IPS-18c (cell line): ENCODE measurements around the gene SLC22A3.
"Not testable (repeated sequence)": the region's sequence is repeated elsewhere in the genome, so short reads cannot be mapped to it uniquely, and the experiment has no call there.

Source experiments
- H3K4me3 ChIP-seq: 2 replicates; pipeline ENCODE4 v1.7.0; 2013; ENCODE audit warnings: low read depth, mild to moderate bottlenecking, low read length, moderate library complexity; ENCODE audit not compliant: insufficient read depth
- H3K9me3 ChIP-seq: one replicate; pipeline ENCODE4 v1.6.1; 2013; ENCODE audit warnings: mild to moderate bottlenecking, low read length, moderate library complexity; ENCODE audit not compliant: control insufficient read depth, insufficient read depth

SLC22A3 gene, protein sequence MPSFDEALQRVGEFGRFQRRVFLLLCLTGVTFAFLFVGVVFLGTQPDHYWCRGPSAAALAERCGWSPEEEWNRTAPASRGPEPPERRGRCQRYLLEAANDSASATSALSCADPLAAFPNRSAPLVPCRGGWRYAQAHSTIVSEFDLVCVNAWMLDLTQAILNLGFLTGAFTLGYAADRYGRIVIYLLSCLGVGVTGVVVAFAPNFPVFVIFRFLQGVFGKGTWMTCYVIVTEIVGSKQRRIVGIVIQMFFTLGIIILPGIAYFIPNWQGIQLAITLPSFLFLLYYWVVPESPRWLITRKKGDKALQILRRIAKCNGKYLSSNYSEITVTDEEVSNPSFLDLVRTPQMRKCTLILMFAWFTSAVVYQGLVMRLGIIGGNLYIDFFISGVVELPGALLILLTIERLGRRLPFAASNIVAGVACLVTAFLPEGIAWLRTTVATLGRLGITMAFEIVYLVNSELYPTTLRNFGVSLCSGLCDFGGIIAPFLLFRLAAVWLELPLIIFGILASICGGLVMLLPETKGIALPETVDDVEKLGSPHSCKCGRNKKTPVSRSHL

GRCh38 chr6:160348223-160349019 is at the start of gene SLC22A3:
TSS of gene SLC22A3 (plus strand) at chr6:160348378. CDS start at chr6:160348420, 42 bp downstream.
- H3K4me3 ChIP-seq, result peak within 1 kb of the TSS; percentile 36
- peaks cover 2% of the 10 kb centered on the region for H3K9me3 ChIP-seq

DNA sequence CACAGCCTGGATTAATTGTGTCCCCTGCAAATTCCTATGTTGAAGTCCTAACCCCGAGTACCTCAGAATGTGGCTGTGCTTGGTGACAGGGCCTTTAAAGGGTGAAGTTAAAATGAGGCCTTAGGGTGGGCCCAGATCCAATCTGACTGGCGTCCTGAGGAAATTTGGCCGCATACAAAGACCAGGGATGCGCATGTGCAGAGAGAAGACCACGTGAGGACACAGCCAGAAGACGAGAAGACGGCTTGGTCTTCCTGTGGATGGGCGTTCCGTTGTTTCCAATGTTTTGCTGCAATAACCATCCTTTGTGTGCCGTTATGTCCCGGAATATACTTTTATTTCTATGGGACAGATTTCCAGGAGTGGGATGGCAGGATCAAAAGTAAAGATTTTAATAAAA is 48.6 kb upstream of the SLC22A3 start:
- Histone ChIP-seq H3K9me3 (no peaks in the 10 kb centered on the region), H3K4me3 (no peak overlapping the region)

- no peak overlapping the region for H3K4me3 ChIP-seq
These were observed 48.0 kb upstream of the SLC22A3 start for GRCh38 chr6:160300076-160300695.

GRCh38 chr6:160301339-160301738 is 46.8 kb upstream of the SLC22A3 start:
- Histone ChIP-seq H3K9me3 (no peaks in the 10 kb centered on the region), H3K4me3 (no peak overlapping the region)

More at GRCh38 chr6:160300076-160300695, 48.0 kb upstream of the SLC22A3 start:
- H3K9me3 ChIP-seq, result no peaks in the 10 kb centered on the region

DNA sequence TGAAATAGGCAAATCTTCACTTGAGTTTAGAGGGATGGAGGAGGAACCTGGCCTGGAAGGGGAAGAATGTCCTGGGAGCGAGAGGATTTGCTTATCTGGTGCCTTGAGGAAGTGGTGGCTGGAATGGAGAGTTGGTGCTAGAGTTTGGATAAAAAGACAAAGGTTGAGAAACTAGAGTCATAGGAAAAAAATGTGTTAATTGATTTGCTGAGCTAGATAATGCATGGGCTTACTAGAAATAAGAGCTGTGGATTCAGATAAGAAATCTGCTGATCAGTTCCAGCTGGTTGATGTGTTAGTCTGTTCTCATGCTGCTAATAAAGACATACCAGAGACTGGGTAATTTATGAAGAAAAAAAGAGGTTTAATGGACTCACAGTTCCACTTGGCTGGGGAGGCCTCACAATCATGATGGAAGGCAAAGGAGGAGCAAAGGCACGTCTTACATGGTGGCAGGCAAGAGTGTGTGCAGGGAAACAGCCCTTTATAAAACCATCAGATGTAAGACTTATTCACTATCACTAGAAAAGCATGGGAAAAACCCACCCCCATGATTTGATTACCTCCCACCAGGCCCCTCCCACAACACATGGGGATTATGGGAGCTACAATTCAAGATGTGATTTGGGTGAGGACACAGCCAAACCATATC is 45.6 kb upstream of the SLC22A3 start:
- not testable (repeated sequence) for H3K9me3 ChIP-seq, H3K4me3 ChIP-seq

- Histone ChIP-seq H3K4me3 (no peak overlapping the region), H3K9me3 (no peaks in the 10 kb centered on the region)
These were observed 44.4 kb upstream of the SLC22A3 start for GRCh38 chr6:160303806-160304205.

- no peaks in the 10 kb centered on the region for H3K9me3 ChIP-seq
- H3K4me3 ChIP-seq, result no peak overlapping the region
These were observed 42.1 kb upstream of the SLC22A3 start for GRCh38 chr6:160305926-160306713.

DNA sequence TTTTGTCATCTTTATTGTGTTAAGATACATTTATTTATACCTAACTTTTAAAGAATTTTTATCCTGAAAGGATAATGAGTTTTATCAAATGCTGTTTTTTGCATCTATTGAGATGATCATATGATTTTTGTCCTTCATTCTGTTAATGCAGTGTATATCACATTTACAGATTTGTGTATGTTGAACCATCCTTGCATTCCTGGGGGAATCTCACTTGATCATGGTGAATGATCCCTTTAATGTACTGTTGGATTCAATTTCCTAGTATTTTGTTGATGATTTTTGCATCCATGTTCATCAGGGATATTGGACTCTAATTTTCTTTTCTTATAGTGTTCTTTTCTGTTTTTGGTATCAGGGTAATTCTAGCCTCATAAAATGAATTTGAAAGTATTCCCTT is 38.5 kb upstream of the SLC22A3 start:
- Histone ChIP-seq H3K9me3 (peaks cover 5% of the 10 kb centered on the region), H3K4me3 (no peak overlapping the region)

DNA sequence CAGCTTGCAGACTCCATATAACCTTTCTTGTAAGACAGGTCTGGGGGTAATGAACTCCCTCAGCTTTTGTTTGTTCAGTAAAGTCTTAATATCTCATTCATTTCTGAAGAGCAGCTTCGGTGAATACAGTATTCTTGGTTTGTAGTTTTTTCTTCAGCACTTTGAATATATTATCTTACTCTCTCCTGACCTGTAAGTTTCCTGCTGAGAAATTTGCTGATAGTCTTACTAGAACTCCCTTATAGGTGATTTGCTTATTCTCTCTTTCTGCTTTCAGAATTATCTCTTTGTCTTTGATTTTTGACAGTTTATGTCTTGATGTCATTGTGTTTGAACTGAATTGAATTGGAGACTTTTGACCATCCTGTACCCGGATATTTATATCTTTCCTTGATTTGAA is 35.3 kb upstream of the SLC22A3 start:
- H3K9me3 ChIP-seq, result peaks cover 5% of the 10 kb centered on the region
- H3K4me3 ChIP-seq, result no peak overlapping the region

GRCh38 chr6:160315310-160315709 is 32.9 kb upstream of the SLC22A3 start:
- H3K9me3 ChIP-seq, result peaks cover 5% of the 10 kb centered on the region
- no peak overlapping the region for H3K4me3 ChIP-seq

DNA sequence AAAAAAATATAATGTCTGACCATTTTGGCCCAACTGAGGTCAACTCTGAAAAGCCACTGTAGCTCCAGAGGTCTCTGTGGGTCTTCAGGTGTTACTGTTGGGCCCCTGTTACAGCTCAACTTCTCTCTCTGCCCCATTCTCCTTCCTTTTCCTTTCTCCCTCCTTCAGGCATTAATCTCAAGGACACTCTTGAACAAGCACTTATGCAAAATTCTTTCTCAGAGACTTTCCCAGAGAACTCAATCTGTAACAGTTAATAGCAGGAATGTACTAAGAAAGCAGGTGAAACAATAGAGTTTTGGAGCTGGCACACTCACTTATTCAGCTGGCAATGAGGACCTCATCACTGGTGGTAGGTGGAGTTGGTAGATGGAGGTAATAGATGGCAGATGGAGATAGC is 31.9 kb upstream of the SLC22A3 start:
- peaks cover 8% of the 10 kb centered on the region for H3K9me3 ChIP-seq
- H3K4me3 ChIP-seq, result no peak overlapping the region

DNA sequence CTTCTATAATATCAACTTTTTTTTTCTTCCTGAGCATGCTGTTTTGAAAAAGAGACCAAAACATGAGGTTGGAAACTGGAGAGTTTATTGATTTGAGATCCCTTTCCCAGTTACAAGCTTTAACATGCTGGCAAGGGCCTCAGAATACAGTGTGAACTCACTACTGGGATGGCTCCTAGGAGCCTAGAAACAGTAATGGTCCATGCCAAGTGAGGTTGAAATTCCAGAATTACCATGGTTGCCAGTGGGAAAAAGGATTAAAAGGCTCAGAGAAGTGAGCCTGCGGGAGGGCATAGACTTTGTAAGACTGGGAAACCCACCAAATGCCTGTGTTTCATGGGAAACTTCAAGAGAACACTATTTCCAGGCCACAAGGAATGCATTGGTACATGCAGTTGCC is 28.9 kb upstream of the SLC22A3 start:
- no peak overlapping the region for H3K4me3 ChIP-seq
- H3K9me3 ChIP-seq, result peaks cover 6% of the 10 kb centered on the region

- no peak overlapping the region for H3K4me3 ChIP-seq
- H3K9me3 ChIP-seq, result peaks cover 6% of the 10 kb centered on the region
These were observed 26.3 kb upstream of the SLC22A3 start for GRCh38 chr6:160321729-160322505.

DNA sequence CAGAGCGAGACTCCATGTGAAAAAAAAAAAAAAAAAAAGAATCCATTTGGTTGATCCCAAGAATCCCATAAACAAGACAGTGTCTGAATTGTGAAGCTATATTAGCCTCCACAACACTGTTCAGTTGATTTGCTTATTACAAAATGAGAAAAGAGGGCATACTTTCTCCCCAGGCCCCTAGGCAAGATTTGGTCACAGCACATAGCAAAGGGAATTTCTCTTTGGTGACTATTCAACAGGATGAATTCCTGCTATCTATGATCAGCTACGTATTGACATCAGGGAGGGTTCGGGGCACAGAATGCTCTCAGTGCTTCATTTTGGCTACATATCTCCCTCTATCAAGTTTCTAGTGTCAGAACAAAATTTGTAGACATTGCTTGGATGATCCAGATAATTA is 20.2 kb upstream of the SLC22A3 start:
- H3K9me3 ChIP-seq, result no peaks in the 10 kb centered on the region
- no peak overlapping the region for H3K4me3 ChIP-seq

- Histone ChIP-seq H3K4me3 (no peak overlapping the region), H3K9me3 (no peaks in the 10 kb centered on the region)
These were observed 19.7 kb upstream of the SLC22A3 start for GRCh38 chr6:160328447-160328846.

DNA sequence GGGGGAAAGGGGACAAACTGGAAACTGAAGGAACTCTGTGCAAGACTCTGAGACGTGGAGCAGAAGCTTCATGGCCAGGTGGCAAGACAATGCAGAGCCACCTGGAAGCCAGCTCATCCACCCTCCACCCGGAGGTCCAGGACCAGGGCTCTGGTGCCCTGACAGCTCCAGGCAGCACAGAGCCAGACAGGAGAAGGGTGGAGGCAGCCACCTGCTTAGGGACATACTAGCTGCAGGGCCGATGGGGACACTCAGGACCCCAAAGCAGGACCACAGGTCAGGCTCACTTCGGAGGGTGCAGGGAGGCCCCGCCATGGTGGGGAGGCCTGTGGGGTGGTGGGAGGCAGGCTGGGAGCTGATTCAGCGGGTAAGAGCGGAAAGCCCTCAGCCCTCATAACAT is 19.0 kb upstream of the SLC22A3 start:
- Histone ChIP-seq H3K4me3 (no peak overlapping the region), H3K9me3 (no peaks in the 10 kb centered on the region)
